CD4-positive, alpha-beta T cell treated with Interleukin-1 beta for 1 hour (primary cell): ENCODE results near the gene SIGLEC9.
A peak's percentile ranks its signal among the peaks of the same experiment; 100 is the strongest.

Experiments
- DNase-seq, 2 donors: peaks; one replicate each; pipeline ENCODE4 v3.0.0-alpha.2; 2020 to 2022

Gene SIGLEC9

DNA sequence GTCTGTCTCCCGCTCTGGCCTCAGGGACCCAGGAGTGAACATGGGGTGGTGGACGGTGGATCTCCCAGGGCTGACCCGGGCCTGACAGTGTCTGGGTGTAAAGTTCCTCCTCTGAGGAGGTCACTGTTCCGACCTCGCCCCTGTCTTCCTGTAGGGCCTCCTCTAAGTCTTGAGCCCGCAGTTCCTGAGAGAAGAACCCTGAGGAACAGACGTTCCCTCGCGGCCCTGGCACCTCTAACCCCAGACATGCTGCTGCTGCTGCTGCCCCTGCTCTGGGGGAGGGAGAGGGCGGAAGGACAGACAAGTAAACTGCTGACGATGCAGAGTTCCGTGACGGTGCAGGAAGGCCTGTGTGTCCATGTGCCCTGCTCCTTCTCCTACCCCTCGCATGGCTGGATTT, at the start of gene SIGLEC9:
TSS of gene SIGLEC9 (plus strand) at position 178 of the 400 bp plus-strand sequence. CDS start at position 247, 69 bp downstream.
- DNase-seq = peak in 1 of 2 donors; percentile 53

DNA sequence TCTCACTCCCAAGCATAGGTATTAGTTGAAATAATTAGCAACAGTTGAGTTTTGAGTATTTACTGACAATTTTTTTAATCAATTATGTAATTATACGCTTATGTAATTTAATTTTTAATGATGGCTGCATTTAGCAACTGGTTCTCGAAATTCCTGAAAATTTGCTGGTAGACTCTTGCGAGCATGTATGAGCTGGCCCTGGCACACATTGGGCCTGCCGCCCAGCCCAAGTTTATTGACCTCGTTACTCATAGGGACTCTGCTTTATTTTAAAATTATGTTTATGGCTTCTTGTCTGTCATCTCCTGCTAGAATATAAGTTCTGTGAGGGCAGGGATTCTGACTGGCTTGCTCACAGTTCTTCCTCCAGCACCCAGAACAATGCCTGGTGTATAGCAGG, 48.7 kb upstream of the SIGLEC9 start:
- DNase-seq = no peak

DNA sequence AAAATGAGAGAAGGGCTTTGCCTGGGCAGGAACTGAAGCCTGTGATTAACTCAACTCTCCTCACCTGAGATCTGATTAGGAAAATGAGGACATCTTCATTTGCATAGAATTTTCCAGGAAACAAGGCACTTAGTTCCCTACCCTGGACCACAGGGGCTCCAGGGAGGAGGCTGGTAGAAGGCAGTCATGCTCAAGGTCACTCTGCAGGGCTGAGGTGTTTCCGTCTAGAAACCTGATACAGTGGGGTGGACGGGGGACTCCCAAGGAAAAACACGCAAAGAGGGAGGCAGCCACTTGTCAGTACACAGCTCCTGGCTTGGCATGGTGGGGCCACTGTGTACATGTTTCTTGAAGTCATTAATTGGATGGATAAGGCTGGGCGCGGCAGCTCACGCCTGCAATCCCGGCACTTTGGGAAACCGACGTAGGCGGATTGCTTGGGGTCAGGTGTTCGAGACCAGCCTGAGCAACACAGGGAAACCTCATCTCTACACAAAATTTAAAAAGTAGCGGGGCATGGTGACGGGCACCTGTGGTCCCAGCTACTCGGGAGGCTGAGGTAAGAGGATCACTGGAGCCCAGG, 48.0 kb upstream of the SIGLEC9 start:
- DNase-seq = no peak

DNA sequence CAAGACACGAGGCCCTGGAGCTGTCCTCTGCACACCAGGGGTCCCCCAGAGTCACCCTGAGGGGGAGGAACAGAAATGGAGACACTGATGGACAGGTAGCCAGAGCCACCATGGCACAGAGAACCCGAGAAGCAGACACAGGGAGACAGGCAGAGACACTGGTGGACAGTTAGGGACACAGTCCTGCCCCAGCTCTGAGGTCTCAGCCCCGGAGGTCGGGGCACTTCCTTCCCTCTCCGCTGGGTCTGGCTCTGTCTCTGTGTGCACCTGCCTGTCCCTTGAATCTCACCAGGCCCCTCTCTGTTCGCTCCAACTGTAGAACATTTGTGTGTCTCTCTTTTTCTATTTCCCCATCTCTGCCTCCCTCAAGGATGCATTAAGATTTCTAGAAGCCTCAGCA, 46.6 kb upstream of the SIGLEC9 start:
- no peak for DNase-seq

DNA sequence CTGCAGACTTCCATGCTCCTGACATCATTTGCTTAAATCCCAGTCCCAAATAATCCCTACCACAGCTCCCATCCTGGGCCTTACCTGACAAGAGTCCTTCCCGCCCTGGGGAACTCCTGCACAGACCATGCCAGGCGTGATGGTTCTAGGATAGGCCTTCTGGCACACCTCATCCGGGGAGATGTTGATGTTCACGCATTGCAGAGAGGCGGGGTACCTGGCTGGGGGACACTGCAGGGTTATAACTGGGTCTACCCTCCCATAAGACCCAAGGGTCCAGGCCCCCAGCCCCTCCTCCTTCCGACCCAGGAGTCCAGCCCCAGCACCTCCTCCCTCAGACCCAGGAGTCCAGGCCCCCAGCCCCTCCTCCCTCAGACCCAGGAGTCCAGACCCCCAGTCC, 46.0 kb upstream of the SIGLEC9 start:
- no peak for DNase-seq

DNA sequence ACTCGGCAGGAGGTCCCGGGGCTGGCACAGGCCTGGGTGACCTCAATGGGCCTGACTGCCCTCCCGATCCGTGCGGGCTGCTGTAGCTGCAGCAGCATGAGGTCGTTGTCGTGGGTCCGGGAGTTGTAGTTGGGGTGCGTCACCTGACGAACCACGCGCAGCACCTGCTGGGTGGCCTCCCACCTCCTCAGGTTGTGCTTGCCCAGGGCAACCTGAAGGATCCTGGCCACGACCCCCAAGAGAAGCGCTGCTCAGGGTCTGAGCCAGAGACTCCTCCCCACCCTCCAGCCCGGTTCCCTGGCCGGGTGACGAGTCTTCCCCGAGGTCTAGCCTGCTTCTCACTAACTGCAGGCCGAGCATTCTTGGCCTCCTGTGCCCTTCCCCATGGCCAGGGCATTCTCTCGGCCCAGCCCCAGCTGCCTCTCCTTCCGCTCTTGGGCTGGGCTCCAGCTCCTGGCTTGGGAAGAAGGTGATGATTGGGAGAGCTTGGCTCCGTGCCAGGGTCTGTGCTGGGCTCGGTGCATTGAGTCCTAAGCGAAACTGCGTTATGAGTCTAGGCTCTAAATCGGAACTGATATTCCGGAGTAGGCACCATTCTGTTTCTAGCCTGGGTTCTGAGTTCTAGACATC, 45.1 kb upstream of the SIGLEC9 start:
- DNase-seq = no peak

DNA sequence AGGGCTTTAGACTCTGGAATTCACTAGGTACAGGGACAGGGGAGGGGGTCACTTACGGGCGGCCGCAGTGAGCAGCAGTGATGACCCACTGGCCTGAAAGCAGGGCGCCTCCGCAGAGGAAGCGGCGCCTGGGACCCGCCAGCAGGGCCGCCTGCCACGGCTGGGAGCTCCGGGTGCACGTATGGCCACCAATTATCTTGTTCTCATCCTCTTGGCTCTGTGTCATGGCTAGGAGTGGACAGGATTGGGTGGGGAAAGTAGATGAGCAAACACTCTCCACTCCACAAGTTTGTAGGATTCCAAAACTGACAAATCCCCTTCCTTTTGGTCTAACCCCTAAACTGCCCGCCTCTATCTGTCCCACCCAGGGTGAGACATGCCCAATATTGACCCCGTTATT, 43.2 kb upstream of the SIGLEC9 start:
- DNase-seq = no peak

DNA sequence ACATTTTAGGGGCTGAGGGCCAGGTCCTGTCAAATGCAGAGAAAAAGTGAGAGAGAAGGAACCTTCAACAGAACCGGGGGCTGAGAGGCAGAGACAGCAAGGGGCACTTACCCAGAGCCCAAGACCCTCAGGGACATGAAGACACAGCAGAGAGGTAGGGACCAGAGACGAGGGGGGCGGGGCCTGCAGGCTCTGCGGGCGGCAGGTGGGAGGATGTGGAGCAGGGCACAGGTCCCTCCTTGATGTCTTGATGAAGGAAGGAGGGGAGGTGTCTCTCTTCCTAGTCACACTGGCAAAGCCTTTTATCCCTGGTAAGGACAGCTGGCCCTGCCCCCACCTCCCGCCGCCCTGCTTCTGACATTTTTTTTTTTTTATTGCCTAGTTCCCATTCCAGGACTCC, 42.1 kb upstream of the SIGLEC9 start, which contains the start of gene KLK14:
TSS of gene KLK14 (minus strand) at position 277 of the 400 bp plus-strand sequence. CDS start at position 4, 273 bp downstream.
- no peak for DNase-seq

DNA sequence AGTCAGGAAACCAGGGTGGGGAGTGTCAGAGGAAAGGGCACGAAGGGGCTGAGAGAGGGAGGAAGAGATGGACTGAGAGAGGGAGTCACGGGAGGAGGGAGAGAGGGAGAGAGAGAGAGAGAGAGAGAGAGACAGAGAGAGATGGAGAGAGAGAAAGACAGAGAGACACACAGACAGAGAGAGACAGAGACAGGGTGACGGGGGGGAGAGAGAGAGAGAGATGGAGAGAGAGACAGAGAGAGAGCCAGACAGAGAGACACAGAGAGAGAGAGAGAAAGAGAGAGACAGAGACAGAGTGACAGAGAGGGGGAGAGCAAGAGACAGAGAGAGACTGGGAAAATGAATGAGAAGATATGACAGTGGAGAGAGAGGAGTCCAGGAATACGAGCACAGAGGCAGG, 41.5 kb upstream of the SIGLEC9 start:
- DNase-seq = no peak

DNA sequence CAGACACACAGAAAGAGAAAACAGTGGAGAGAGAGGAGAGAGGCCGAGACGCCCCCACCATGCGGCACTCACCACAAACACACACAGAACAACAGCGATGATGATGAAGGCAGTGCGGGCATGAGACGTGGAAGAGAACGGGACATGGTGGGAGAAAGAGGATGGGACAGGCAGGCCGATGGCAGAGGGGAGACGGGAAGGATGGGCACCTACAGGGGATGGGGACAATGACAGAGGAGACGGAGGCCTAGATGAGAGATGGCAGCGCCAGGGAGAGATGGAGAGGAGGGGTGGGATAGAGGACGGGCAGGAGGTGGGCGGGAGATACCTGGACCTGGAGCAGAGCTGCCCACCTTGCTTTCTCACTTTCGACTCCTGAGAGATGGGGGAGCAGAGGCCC, 40.9 kb upstream of the SIGLEC9 start:
- DNase-seq = no peak

DNA sequence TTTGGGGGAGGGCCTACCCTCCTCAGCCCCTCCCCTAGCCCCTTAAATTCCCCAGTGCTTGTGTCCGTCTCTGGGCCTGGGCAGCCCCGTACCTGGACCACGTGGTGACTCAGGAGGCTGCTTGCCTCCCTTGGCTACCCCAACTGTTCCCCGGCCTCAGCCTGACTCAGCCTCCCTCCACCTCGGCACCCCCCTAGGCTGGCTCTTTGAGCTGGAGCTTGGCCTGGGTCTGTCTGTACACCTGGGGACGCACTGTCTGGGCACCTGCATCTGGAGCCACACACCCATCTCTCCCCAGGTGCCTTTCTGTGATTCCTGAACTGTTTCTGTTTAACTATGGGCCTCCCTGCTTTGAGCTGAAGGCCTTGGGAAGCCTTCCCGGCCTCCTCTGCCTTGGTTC, 40.2 kb upstream of the SIGLEC9 start:
- DNase-seq = no peak

DNA sequence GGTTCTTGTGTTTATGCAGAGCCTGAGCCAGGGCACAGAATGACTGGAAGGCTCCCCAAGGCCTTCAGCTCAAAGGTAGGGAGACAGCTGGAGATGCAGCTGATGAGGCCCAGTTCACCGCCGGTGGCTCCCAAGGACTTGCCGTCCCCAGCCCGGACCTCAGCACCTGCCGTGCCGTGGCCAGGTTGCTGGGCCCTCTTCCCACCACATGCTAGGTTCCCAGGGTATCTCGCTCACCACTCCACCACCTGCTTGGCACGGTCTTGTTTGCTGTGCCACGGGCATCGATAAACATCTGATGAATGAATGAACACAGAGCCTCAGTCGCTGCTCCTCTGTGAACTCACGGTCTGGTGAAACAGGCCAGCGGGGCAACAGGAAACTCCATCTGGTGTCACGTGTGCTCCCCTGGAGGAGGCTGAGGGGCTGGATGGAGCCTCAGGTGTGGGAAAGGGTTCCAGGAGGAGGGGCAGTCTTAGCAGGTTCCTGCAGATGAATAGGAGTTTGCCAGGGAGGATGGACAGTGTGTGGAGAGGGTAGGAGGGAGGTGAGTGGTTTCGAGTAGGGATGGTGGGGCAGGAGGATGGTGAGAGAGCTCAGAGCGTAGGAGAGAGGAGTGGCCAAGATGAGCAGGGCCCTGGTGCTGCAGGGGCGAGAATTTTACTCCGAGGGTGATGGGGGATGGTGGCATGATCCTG, 38.4 kb upstream of the SIGLEC9 start:
- no peak for DNase-seq

DNA sequence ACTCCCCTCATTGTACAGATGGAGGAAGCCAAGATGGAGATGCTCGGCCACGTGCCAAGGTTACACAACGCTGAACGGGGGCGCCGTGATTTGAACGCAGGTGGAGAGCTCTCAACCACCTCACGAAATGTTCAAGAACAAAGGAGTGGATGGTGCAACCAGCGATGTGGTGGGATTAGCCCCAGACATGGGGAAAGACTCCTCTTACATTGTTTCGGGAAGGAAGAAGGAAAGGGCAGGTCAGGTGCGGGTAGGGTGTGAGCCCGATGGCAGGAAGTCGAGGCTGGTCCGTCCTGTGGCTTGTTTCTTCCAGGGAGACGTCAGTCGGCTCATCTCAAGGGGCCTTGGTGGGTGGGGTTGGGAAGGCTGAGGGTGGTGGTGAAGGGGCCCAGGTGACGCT, 34.9 kb upstream of the SIGLEC9 start:
- DNase-seq = no peak

DNA sequence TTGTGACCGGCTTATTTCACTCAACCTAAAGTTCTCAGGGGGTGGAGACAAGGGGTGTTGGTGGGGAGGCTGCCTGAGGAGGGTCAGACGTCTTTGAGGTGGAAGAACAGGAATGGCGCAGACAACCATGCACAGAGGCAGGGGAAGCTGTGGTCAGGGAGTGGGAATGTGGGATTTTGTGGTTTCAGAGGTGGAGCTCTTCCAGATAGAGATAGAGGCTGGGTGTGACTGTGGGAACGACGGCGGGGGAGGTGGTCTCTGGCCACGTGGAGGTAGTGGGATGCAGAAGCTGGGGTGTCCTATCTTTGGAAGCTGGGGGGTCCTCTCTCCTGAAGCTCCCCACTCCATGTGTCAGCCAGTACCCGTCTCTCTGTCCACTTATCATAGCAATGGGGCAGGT, 34.2 kb upstream of the SIGLEC9 start:
- DNase-seq = no peak

DNA sequence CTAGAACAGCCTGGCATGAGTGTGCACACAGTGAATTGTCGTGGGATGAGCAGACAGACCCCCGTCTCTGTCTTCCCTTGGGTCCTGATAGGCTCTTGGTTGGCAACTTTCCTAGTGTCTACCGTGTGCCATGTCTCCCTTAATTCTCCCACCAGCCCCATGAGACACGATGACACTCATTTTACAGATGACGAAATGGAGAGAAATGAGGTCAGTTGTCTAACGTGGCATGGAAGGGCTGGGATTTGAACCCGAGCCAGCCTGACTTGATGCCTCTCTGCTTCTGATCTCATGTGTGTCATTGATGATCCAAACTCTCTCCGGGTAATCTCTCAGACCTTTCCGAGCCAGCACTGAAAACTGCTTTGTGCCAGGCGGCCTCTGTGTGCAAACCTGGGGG, 33.6 kb upstream of the SIGLEC9 start:
- DNase-seq = no peak

DNA sequence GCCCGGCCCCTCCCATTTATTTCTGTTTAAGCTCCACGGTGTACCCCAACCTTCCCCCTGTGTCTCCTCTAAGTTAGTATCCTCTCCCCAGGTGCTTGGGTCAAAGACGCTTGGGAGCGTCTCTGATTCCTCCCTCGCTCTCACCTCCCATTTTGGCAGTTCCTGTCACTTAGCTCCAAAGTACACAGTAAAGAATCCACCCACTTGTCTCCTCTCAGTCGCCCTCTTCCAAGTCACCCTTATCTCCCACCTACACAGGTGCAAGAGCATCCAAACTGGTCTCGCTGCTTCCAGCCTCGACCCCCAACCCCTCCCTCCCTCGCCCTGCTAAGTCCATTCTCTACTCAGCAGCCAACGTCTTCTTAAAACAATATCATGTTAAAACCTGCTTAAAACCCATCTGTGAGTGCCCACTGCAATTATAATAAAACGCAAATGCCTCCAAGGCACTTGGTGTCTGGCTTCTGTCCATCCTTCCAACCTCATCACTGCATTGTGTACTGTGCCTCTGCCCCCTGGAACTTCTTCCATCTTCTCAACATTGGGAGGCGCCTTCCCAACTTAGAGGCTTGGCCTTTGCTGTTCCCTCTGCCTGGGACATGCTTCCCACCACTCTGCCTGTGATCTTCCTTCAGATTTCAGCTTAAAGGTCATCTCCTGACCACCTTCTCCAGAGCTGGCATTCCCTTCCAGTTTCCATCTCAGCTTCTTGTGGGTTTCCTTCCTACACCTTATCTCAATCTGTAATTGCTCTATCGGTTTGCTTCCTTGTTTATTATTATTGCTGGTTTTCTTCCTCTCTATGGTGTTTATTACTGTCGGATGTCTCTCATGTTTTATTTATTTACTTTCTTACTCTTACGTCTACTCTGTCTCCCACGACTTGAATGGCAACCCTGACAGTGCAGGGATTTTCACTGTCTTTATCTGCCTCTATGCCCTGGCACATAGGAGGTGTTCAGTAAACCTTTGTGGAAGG, 32.5 kb upstream of the SIGLEC9 start:
- DNase-seq = no peak

DNA sequence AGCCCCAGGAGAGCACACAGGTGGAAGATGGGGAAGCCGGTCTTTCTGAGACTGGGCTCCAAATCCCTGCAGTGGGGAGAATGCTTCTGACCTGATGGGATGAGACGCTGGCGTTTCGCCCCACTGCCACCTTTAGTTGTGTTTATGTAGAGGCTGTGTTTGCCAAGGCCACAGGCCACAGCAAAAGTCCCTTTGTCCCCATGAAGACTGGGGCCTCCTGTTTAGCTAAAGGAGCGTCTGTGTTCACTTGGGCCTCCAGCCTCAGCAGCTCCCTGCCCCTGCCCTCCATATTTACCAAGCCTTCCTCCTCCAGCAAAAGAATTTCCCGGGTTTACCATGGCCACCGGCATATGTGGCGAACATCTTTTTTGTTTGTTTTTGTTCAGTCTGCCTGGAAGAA, 31.6 kb upstream of the SIGLEC9 start:
- no peak for DNase-seq

DNA sequence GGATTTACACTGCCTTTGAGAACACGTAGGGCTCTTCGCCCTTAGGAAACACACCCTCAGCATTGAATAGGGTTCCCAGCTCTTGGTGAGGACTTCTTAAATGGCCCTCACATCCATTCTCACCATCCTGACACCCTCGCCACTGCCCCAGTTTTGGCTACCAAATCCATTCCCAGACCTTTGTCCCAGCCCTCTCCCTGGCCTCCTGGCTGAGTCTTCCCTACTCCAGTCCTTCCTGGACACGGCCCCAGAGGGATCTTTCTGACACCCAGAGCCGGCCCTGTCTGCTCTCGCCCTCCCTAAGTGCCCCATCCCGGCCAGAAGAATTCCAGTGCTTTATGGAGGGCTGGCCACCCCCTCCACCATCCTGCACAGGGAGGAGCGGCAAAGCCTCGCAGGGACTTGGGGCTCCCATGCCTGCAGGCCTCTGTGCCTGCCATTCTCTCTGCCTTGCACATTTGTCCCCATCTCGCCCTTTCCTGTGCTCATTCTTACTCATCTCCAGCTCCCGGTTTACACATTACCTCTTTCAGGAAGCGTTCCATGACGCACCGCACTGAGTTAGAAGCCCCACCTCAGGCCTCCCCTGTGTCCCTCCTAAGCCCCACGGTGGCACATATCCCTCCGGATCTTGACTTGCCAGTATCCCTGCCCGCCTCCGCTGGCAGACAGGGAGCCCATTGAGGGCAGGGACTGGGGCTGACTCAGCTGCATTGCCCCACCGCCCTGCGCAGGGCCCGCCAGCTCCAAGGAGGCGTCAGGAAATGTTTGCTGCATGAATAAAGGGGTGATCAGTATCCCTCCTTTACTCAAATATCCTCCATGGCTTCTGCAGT, 31.0 kb upstream of the SIGLEC9 start:
- DNase-seq = no peak

DNA sequence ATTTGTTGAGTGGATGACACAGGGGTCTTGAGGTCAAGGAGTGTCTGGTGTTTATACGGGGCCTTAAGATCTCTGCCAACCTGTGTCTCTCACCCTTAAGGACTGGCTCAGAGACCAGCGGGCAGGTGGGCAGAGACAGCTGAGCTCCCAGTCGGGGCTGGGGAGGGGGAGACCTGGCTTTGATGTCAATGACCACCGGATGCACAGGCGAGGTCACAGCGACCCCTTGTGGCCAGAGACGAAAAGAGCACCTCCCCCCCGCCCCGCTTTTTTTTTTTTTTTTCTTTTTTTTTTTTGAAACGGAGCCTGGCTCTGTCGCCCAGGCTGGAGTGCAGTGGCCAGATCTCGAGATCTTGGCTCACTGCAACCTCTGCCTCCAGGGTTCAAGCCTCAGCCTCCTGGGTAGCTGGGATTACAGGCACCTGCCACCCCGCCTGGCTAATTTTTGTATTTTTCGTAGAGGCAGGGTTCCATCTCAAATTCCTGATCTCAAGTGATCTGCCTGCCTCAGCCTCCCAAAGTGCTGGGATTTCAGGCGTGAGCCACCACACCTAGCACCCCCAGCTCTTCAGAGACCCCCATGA, 29.9 kb upstream of the SIGLEC9 start:
- DNase-seq = peak in 1 of 2 donors; percentile 24

DNA sequence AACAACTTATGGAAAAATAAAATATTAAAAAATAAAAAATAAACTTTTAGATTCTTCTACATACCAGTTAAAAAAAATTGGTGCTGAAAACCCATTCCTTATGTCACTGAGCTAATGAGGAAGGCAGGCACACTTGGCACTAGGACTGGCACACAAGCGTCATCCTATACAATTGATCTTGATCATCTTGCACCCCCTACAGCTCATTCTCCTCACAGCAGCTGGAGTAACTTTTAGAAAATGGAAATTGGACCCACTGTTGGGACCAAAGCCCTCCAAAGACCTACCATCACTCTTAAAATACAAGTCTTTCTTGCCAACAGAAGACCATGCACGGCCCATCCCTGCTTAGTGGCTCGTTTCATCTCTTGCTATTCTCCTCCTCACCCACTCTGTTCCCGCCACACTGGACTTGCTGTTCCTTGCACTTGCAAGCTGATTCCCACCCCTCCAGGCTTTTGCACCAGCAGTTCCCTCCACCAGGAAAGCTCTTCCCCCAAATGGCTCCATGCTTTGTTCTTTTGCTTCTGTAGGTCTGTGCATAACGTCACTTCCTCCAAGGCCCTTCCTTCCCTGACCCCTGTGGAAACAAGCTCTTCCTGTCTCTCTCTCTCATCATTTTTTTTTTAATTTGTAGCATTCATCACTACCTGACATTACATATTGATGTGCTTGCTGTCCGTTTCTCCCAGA, 28.1 kb upstream of the SIGLEC9 start:
- DNase-seq = no peak

DNA sequence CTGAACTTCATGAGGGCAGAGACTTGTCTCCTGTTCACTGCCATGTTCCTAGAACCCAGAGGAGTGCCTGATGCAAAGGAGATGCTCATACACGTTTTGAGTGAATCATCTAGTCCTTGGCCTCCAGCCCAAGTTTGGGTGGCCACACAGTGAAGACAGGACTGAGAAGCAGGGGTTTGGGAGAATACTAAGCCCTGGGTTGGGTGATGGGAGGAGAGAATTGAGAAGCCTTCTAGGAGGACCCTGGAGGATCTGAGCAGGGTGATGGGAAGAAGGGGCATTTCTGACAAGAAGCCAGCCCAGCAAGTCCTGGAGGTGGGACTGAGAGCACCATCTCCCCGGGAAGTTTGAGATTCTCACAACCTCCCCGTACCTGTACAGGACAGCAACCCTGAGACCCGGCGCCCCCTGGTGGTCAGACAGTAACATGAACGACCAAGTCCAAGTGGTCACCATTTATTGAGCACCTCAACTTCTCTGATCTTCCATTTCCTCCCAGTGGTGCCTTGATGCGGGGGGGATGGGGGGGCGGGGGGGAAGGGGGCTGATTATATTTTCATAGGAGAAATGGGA, 27.5 kb upstream of the SIGLEC9 start:
- DNase-seq = peak; percentile 63 to 68
